ENCODE data around the gene HEBP1.

DNA sequence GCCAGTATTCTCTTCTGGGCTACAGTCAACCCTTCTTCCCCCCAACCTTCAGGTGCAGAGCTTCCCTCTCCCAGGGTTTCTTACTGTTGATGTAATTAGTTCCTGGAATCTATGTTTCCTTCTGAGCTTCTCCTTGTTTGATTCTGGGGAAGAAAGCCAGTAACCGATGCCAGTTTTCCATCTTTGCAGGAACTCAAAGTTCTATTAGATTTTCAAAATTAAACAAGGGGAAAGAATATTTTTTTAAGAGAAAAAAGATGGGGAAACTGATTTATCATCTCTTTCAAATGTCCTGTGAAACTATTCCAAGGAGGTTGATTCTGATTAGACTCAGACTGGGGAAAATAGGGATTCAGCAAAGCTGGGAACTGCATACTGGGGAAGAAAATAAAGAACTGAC lies 26.2 kb upstream of the HEBP1 start:
- TF ChIP-seq, protein P1, sequence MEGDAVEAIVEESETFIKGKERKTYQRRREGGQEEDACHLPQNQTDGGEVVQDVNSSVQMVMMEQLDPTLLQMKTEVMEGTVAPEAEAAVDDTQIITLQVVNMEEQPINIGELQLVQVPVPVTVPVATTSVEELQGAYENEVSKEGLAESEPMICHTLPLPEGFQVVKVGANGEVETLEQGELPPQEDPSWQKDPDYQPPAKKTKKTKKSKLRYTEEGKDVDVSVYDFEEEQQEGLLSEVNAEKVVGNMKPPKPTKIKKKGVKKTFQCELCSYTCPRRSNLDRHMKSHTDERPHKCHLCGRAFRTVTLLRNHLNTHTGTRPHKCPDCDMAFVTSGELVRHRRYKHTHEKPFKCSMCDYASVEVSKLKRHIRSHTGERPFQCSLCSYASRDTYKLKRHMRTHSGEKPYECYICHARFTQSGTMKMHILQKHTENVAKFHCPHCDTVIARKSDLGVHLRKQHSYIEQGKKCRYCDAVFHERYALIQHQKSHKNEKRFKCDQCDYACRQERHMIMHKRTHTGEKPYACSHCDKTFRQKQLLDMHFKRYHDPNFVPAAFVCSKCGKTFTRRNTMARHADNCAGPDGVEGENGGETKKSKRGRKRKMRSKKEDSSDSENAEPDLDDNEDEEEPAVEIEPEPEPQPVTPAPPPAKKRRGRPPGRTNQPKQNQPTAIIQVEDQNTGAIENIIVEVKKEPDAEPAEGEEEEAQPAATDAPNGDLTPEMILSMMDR (IDR thresholded peaks at IDR 0.05) = no peak
- no peak for TF ChIP-seq POLR2A (IDR thresholded peaks at IDR 0.05)

Data from prostate gland (tissue), 2 donors.